Measurements from ENCODE around the gene C1orf74. TPM values are rescaled to one million over a fixed set of nuclear protein-coding genes. Genes with fewer than 3 reads are reported as not detected.

The C1orf74 gene
- polyA plus RNA-seq, 1 of the 3 experiments (the other 2 are of a cell fraction) = 1.5 TPM

DNA sequence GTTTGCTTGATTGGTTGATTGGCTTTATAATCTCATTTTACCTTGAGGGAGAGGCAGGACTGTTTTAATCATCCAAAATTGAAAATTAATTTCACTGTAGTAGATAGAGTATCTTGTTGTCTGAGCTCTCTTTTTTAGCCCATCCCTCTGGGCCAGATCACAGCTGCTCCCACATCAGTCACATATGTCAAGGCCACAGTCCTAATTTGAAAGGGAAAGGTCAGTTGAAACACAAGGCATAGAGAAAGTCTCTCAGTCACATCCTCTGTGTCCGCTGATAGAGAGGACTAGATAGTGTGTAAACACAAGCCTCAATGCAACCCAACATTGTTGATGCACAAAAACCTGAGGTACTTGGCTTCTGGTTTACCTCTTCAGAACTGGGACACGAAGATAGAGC lies 6.8 kb downstream of the C1orf74 start:
- ChIA-PET POLR2A (no interaction called here), CTCF (interaction anchor here (2.7 kb wide), 1 partner anchor 46 kb away, joined by 11 read pairs; no protein-coding TSS in a partner anchor)
- Histone ChIP-seq H2AFZ (ENCODE audit: low read depth) (no peak overlapping the region), H3K9ac (no peak overlapping the region), H3K4me1 (ENCODE audit: control insufficient read depth in 1 of 2, insufficient read depth in 2 of 2, low read depth in 1 of 2, low read length in 1 of 2) (peaks cover 0 to 5% of the 10 kb centered on the region in 2 experiments; a peak in 2 of 4 replicates), H3K36me3 (replicated peaks in 1 of 2; ENCODE audit: control insufficient read depth in 1 of 2, insufficient read depth in 2 of 2, low read length in 1 of 2) (peaks cover 12 to 14% of the 10 kb centered on the region in 2 experiments), H3K9me3 (no peaks in the 10 kb centered on the region), H3K27ac (ENCODE audit: low read depth in 2 of 2, low read length in 1 of 2) (no peak overlapping the region), H3K4me3 (ENCODE audit: low read depth in 2 of 2, low read length in 1 of 2) (no peak overlapping the region), H3F3A (replicated peaks; ENCODE audit: insufficient read depth) (peaks cover 9% of the 10 kb centered on the region), H4K20me1 (ENCODE audit: insufficient read depth) (no peaks in the 10 kb centered on the region), H3K79me2 (ENCODE audit: insufficient read depth) (peaks cover 6% of the 10 kb centered on the region; the same call in 1 of the 2 replicates), H3K4me2 (no peak overlapping the region), H3K9me2 (no peaks in the 10 kb centered on the region), H3K27me3 (ENCODE audit: insufficient read depth) (no peaks in the 10 kb centered on the region)
- no peak for DNase-seq
- TF ChIP-seq, protein P1, sequence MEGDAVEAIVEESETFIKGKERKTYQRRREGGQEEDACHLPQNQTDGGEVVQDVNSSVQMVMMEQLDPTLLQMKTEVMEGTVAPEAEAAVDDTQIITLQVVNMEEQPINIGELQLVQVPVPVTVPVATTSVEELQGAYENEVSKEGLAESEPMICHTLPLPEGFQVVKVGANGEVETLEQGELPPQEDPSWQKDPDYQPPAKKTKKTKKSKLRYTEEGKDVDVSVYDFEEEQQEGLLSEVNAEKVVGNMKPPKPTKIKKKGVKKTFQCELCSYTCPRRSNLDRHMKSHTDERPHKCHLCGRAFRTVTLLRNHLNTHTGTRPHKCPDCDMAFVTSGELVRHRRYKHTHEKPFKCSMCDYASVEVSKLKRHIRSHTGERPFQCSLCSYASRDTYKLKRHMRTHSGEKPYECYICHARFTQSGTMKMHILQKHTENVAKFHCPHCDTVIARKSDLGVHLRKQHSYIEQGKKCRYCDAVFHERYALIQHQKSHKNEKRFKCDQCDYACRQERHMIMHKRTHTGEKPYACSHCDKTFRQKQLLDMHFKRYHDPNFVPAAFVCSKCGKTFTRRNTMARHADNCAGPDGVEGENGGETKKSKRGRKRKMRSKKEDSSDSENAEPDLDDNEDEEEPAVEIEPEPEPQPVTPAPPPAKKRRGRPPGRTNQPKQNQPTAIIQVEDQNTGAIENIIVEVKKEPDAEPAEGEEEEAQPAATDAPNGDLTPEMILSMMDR (IDR thresholded peaks at IDR 0.05) = no peak
- TF ChIP-seq RCOR1 (IDR thresholded peaks at IDR 0.05; ENCODE audit: low read length) = no peak
- TF ChIP-seq REST (IDR thresholded peaks at IDR 0.05; ENCODE audit: low read depth, low read length) = no peak
- TF ChIP-seq, protein P2, sequence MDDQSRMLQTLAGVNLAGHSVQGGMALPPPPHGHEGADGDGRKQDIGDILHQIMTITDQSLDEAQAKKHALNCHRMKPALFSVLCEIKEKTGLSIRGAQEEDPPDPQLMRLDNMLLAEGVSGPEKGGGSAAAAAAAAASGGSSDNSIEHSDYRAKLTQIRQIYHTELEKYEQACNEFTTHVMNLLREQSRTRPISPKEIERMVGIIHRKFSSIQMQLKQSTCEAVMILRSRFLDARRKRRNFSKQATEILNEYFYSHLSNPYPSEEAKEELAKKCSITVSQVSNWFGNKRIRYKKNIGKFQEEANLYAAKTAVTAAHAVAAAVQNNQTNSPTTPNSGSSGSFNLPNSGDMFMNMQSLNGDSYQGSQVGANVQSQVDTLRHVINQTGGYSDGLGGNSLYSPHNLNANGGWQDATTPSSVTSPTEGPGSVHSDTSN (IDR thresholded peaks at IDR 0.05) = no peak
- TF ChIP-seq EP300 (IDR thresholded peaks at IDR 0.05; ENCODE audit: borderline replicate concordance in 1 of 2, low read depth in 1 of 2, low read length in 1 of 2) = no peak
- WGBS (ENCODE audit: low lambda C conversion rate) = 75% methylated on average over 2 of the region's 2 CpGs

- WGBS (ENCODE audit: low lambda C conversion rate) = 50% methylated on average over 2 of the region's 2 CpGs
- Histone ChIP-seq H3K9me3 (no peaks in the 10 kb centered on the region), H3K4me3 (ENCODE audit: low read depth in 2 of 2, low read length in 1 of 2) (no peak overlapping the region), H3K9ac (no peak overlapping the region), H4K20me1 (ENCODE audit: insufficient read depth) (no peaks in the 10 kb centered on the region), H2AFZ (ENCODE audit: low read depth) (no peak overlapping the region), H3K27ac (ENCODE audit: low read depth in 2 of 2, low read length in 1 of 2) (no peak overlapping the region), H3F3A (replicated peaks; ENCODE audit: insufficient read depth) (peaks cover 9% of the 10 kb centered on the region), H3K9me2 (no peaks in the 10 kb centered on the region), H3K79me2 (ENCODE audit: insufficient read depth) (no peaks in the 10 kb centered on the region), H3K36me3 (replicated peaks in 1 of 2; ENCODE audit: control insufficient read depth in 1 of 2, insufficient read depth in 2 of 2, low read length in 1 of 2) (peaks cover 0 to 3% of the 10 kb centered on the region in 2 experiments), H3K4me2 (no peak overlapping the region), H3K4me1 (ENCODE audit: control insufficient read depth in 1 of 2, insufficient read depth in 2 of 2, low read depth in 1 of 2, low read length in 1 of 2) (peaks cover 5 to 10% of the 10 kb centered on the region in 2 experiments; a peak in 2 of 4 replicates), H3K27me3 (ENCODE audit: insufficient read depth) (no peaks in the 10 kb centered on the region)
- CTCF ChIA-PET = interaction anchor here (2.7 kb wide), 1 partner anchor 48 kb away, joined by 11 read pairs; no protein-coding TSS in a partner anchor
- POLR2A ChIA-PET = no interaction called here
- DNase-seq = no peak
- TF ChIP-seq FOSL2 (IDR thresholded peaks at IDR 0.05; ENCODE audit: borderline replicate concordance, low read depth) (no peak), RFX5 (IDR thresholded peaks at IDR 0.05; ENCODE audit: low read length) (no peak), ELF1 (IDR thresholded peaks at IDR 0.05) (no peak), FOXJ3 (CRISPR knock-in tag; IDR thresholded peaks at IDR 0.05) (no peak), MXI1 (IDR thresholded peaks at IDR 0.05; ENCODE audit: low read depth, low read length) (no peak), YY1 (IDR thresholded peaks at IDR 0.05; ENCODE audit: low read depth) (no peak), NFIC (IDR thresholded peaks at IDR 0.05; ENCODE audit: borderline replicate concordance) (no peak)
- TF ChIP-seq, protein P1 (IDR thresholded peaks at IDR 0.05) = no peak
- TF ChIP-seq, protein P3, sequence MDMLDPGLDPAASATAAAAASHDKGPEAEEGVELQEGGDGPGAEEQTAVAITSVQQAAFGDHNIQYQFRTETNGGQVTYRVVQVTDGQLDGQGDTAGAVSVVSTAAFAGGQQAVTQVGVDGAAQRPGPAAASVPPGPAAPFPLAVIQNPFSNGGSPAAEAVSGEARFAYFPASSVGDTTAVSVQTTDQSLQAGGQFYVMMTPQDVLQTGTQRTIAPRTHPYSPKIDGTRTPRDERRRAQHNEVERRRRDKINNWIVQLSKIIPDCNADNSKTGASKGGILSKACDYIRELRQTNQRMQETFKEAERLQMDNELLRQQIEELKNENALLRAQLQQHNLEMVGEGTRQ (IDR thresholded peaks at IDR 0.05; ENCODE audit: borderline replicate concordance, low read depth, low read length) = no peak
- TF ChIP-seq, protein P4, sequence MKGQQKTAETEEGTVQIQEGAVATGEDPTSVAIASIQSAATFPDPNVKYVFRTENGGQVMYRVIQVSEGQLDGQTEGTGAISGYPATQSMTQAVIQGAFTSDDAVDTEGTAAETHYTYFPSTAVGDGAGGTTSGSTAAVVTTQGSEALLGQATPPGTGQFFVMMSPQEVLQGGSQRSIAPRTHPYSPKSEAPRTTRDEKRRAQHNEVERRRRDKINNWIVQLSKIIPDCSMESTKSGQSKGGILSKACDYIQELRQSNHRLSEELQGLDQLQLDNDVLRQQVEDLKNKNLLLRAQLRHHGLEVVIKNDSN (IDR thresholded peaks at IDR 0.05; ENCODE audit: borderline replicate concordance, low read depth) = no peak
Observed at GRCh38 chr1:209775678-209776077, 8.7 kb downstream of the C1orf74 start.
